Skin of body (tissue), 2 donors: ENCODE results near the gene ACYP2. TPM values are rescaled to one million over a fixed set of nuclear protein-coding genes. Genes with fewer than 3 reads are reported as not detected.
"Not testable (repeated sequence)": the region's sequence is repeated elsewhere in the genome, so short reads cannot be mapped to it uniquely, and the experiment has no call there.

Source experiments
- DNase-seq: peaks from one replicate; lab custom pipeline; 2025; lab: John Stamatoyannopoulos, UW
- total RNA-seq: library from RNA; depleted of rRNA; stranded (reverse); fragments of >200 nt; gene quantifications from one replicate; pipeline ENCODE4 v1.2.3, GENCODE V29; 2014

The ACYP2 gene
- total RNA-seq, 1 donor from 2014 or later = 19.5 TPM

GRCh38 chr2:54262015-54262765 is 146.8 kb downstream of the ACYP2 start:
- DNase-seq = no peak

GRCh38 chr2:54265081-54265480 is 149.7 kb downstream of the ACYP2 start:
- not testable (repeated sequence) for DNase-seq

- no peak for DNase-seq
Observed at GRCh38 chr2:54267577-54267976, 152.2 kb downstream of the ACYP2 start.

- no peak for DNase-seq
Observed at GRCh38 chr2:54271189-54271588, 155.8 kb downstream of the ACYP2 start.

GRCh38 chr2:54271843-54272627 is 156.6 kb downstream of the ACYP2 start:
- no peak for DNase-seq

GRCh38 chr2:54274781-54275242 is 159.4 kb downstream of the ACYP2 start:
- peak; percentile 42 for DNase-seq

GRCh38 chr2:54275541-54275940 is 160.1 kb downstream of the ACYP2 start:
- DNase-seq = no peak

- DNase-seq = no peak
Observed at GRCh38 chr2:54279385-54279784, 164.0 kb downstream of the ACYP2 start.

GRCh38 chr2:54284826-54285225 is 169.4 kb downstream of the ACYP2 start:
- no peak for DNase-seq

GRCh38 chr2:54285451-54285850 is 170.0 kb downstream of the ACYP2 start:
- no peak for DNase-seq

GRCh38 chr2:54287532-54287931 is 172.1 kb downstream of the ACYP2 start:
- DNase-seq = peak; percentile 20

GRCh38 chr2:54289917-54290316 is 174.5 kb downstream of the ACYP2 start:
- no peak for DNase-seq

- DNase-seq = peak; percentile 47
Observed at GRCh38 chr2:54290356-54291025, 175.1 kb downstream of the ACYP2 start.

- not testable (repeated sequence) for DNase-seq
Observed at GRCh38 chr2:54294665-54295064, 179.2 kb downstream of the ACYP2 start.

GRCh38 chr2:54295911-54296310 is 180.5 kb downstream of the ACYP2 start:
- DNase-seq = no peak

GRCh38 chr2:54298514-54298913 is 183.1 kb downstream of the ACYP2 start:
- no peak for DNase-seq

- no peak for DNase-seq
Observed at GRCh38 chr2:54303631-54304030, 188.2 kb downstream of the ACYP2 start.

- no peak for DNase-seq
Observed at GRCh38 chr2:54306556-54306955, 191.1 kb downstream of the ACYP2 start.

GRCh38 chr2:54308186-54308585 is 192.8 kb downstream of the ACYP2 start:
- no peak for DNase-seq

GRCh38 chr2:54308782-54309181 is 193.4 kb downstream of the ACYP2 start:
- no peak for DNase-seq

GRCh38 chr2:54310311-54310710 is 194.9 kb downstream of the ACYP2 start:
- DNase-seq = no peak

- DNase-seq = no peak
Observed at GRCh38 chr2:54310961-54311360, 195.5 kb downstream of the ACYP2 start.
